ENCODE measurements around the gene RNF208. TPM values are rescaled to one million over a fixed set of nuclear protein-coding genes. Genes with fewer than 3 reads are reported as not detected.

Gene RNF208
- total and polyA plus RNA-seq, 5 donors from 2014 or later: 1.2 TPM; not detected in 4

- Histone ChIP-seq H3K36me3 (ENCODE audit: control insufficient read depth, insufficient read depth, low read length) (peaks cover 10% of the 10 kb centered on the region), H3K4me1 (ENCODE audit: control insufficient read depth, insufficient read depth, low read length, poor library complexity, severe bottlenecking) (peaks cover 39% of the 10 kb centered on the region), H3K27me3 (ENCODE audit: control insufficient read depth, insufficient read depth, low read length) (no peaks in the 10 kb centered on the region), H3K4me3 (ENCODE audit: low read depth, low read length) (peak overlapping the region; percentile 53), H3K9me3 (ENCODE audit: control insufficient read depth in 2 of 2, low read length in 2 of 2) (no peaks in the 10 kb centered on the region), H3K27ac (ENCODE audit: insufficient read depth, low read length, poor library complexity, severe bottlenecking) (peak overlapping the region; percentile 98)
- ATAC-seq (ENCODE audit: low read depth in 2 of 2) (no peak), DNase-seq (no peak)
- Mint-ChIP-seq H3K4me3 (peak overlapping the region; percentile 84 to 97 (median 92)), H3K27me3 (no peaks in the 10 kb centered on the region), H3K36me3 (no peaks in the 10 kb centered on the region), H3K4me1 (peaks cover 0 to 45% (median 13%) of the 10 kb centered on the region in 4 donors), H3K27ac (peak overlapping the region; percentile 94 to 97 (median 94)), H3K9me3 (no peaks in the 10 kb centered on the region)
These were observed 32.4 kb downstream of the RNF208 start for GRCh38 chr9:137189297-137190295.

GRCh38 chr9:137188490-137189296 lies 33.3 kb downstream of the RNF208 start, which contains the start of the genes ANAPC2 and SSNA1:
Gene ANAPC2, minus strand, starts transcription at chr9:137188560. Its CDS starts 28 bp downstream, at chr9:137188532.
Gene SSNA1, plus strand, starts transcription at chr9:137188676. Its CDS starts 51 bp downstream, at chr9:137188727.
- H3K36me3 Mint-ChIP-seq: peaks cover 4% of the 10 kb centered on the region
- H3K27ac ChIP-seq (ENCODE audit: insufficient read depth, low read length, poor library complexity, severe bottlenecking): peak within 1 kb of the TSS; percentile 98
- H3K4me3 ChIP-seq (ENCODE audit: low read depth, low read length): peak within 1 kb of the TSS; percentile 71
- H3K27me3 Mint-ChIP-seq: no peaks in the 10 kb centered on the region
- DNase-seq (peak; percentile 88 to 94 (median 93)), ATAC-seq (ENCODE audit: low read depth in 2 of 2) (peak; percentile 68 to 76)
- peaks cover 0 to 51% (median 13%) of the 10 kb centered on the region in 4 donors for H3K4me1 Mint-ChIP-seq
- peaks cover 17% of the 10 kb centered on the region for H3K36me3 ChIP-seq (ENCODE audit: control insufficient read depth, insufficient read depth, low read length)
- H3K4me3 Mint-ChIP-seq: peak within 1 kb of the TSS; percentile 92 to 97 (median 94)
- H3K4me1 ChIP-seq (ENCODE audit: control insufficient read depth, insufficient read depth, low read length, poor library complexity, severe bottlenecking): peaks cover 39% of the 10 kb centered on the region
- H3K9me3 Mint-ChIP-seq: peaks cover 0 to 2% (median 0%) of the 10 kb centered on the region in 7 donors
- no peaks in the 10 kb centered on the region for H3K27me3 ChIP-seq (ENCODE audit: control insufficient read depth, insufficient read depth, low read length)
- peak within 1 kb of the TSS; percentile 94 to 97 (median 94) for H3K27ac Mint-ChIP-seq
- H3K9me3 ChIP-seq (ENCODE audit: control insufficient read depth in 2 of 2, low read length in 2 of 2): no peaks in the 10 kb centered on the region

DNA sequence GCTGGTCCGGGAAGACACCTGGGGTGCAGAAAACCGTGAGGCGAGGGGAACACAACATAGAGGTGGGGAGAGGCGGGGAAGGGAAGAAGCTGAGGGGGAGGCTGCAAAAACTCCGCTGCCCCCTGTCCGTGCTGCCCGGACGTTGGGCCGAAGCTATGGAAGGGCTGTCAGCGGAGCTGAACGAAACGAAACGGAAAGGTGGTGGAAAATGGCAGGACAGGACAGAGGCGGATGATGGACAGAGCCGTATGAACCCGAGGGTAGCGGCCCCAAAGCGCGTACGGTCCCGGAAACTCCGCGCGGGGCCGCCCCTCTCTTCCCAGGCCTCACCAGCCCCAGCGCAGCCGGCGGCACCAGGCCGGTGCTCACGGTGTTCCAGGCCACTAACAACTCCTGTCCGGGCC lies 34.0 kb downstream of the RNF208 start:
- no peaks in the 10 kb centered on the region for H3K27me3 Mint-ChIP-seq
- peaks cover 4% of the 10 kb centered on the region for H3K36me3 Mint-ChIP-seq
- peaks cover 0 to 51% (median 13%) of the 10 kb centered on the region in 4 donors for H3K4me1 Mint-ChIP-seq
- H3K4me3 ChIP-seq (ENCODE audit: low read depth, low read length): peak overlapping the region; percentile 71
- H3K9me3 Mint-ChIP-seq: peaks cover 0 to 2% (median 0%) of the 10 kb centered on the region in 7 donors
- H3K36me3 ChIP-seq (ENCODE audit: control insufficient read depth, insufficient read depth, low read length): peaks cover 23% of the 10 kb centered on the region
- H3K4me3 Mint-ChIP-seq: peak overlapping the region; percentile 92 to 97 (median 94)
- H3K27me3 ChIP-seq (ENCODE audit: control insufficient read depth, insufficient read depth, low read length): no peaks in the 10 kb centered on the region
- DNase-seq: no peak
- H3K4me1 ChIP-seq (ENCODE audit: control insufficient read depth, insufficient read depth, low read length, poor library complexity, severe bottlenecking): peaks cover 39% of the 10 kb centered on the region
- peak overlapping the region; percentile 92 to 96 (median 94) for H3K27ac Mint-ChIP-seq
- H3K27ac ChIP-seq (ENCODE audit: insufficient read depth, low read length, poor library complexity, severe bottlenecking): peak overlapping the region; percentile 98
- ATAC-seq (ENCODE audit: low read depth in 2 of 2): peak in 1 of 2 donors; percentile 3
- no peaks in the 10 kb centered on the region for H3K9me3 ChIP-seq (ENCODE audit: control insufficient read depth in 2 of 2, low read length in 2 of 2)

DNA sequence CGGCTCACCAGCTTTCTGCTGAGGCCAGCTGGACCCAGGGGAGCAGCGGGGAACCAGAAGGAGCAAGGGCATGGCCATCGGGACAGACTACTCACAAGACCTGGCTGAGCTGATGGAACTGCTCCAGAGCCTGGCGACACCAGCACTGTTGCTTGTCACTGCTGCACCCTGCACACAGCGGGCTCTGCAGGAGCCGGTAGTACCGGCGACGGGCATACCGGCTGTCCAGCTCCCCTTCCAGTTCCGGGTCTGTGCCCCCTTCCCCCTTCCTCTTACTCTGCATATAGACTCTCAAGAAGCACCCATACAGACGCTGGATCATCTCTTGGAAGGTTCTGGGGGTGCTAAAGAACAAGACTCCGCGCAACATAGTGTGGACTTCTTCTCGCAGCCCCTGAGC lies 34.7 kb downstream of the RNF208 start:
- Mint-ChIP-seq H3K4me1 (peaks cover 0 to 49% (median 13%) of the 10 kb centered on the region in 4 donors), H3K9me3 (peaks cover 0 to 2% (median 0%) of the 10 kb centered on the region in 7 donors), H3K27me3 (no peaks in the 10 kb centered on the region), H3K4me3 (peak overlapping the region; percentile 92 to 97 (median 94)), H3K27ac (peak overlapping the region; percentile 92 to 96 (median 94)), H3K36me3 (peaks cover 4% of the 10 kb centered on the region)
- peak overlapping the region; percentile 71 for H3K4me3 ChIP-seq (ENCODE audit: low read depth, low read length)
- DNase-seq: no peak
- H3K36me3 ChIP-seq (ENCODE audit: control insufficient read depth, insufficient read depth, low read length): peaks cover 30% of the 10 kb centered on the region
- H3K4me1 ChIP-seq (ENCODE audit: control insufficient read depth, insufficient read depth, low read length, poor library complexity, severe bottlenecking): peaks cover 39% of the 10 kb centered on the region
- no peaks in the 10 kb centered on the region for H3K9me3 ChIP-seq (ENCODE audit: control insufficient read depth in 2 of 2, low read length in 2 of 2)
- H3K27ac ChIP-seq (ENCODE audit: insufficient read depth, low read length, poor library complexity, severe bottlenecking): peak overlapping the region; percentile 98
- H3K27me3 ChIP-seq (ENCODE audit: control insufficient read depth, insufficient read depth, low read length): no peaks in the 10 kb centered on the region
- ATAC-seq (ENCODE audit: low read depth in 2 of 2): no peak

GRCh38 chr9:137186385-137186784 lies 35.7 kb downstream of the RNF208 start:
- H3K36me3 ChIP-seq (ENCODE audit: control insufficient read depth, insufficient read depth, low read length): peaks cover 35% of the 10 kb centered on the region

DNA sequence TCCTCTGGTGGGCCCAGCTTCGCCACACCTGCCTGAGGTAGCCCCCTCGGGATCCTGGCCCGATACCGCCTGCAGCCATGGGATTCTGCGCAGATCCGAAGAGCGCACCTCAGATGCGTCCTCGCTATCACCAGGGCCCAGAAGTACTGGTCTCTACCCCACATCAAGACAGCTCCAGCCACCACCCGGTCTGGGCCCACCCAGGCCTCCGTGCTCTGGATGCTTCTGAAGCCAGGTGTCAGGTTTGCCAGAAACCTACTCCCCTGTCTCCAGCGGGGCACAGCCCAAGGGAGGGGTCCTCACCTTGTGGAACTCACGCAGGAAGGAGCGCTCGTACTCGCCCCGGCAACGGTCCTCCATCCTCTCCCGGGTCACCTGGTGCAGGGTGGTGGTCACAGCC lies 36.1 kb downstream of the RNF208 start:
- peaks cover 39% of the 10 kb centered on the region for H3K36me3 ChIP-seq (ENCODE audit: control insufficient read depth, insufficient read depth, low read length)
- Mint-ChIP-seq H3K4me3 (peak overlapping the region in 3 of 4 donors; percentile 93 to 97 (median 95)), H3K27ac (no peak overlapping the region), H3K9me3 (peaks cover 0 to 2% (median 0%) of the 10 kb centered on the region in 7 donors), H3K36me3 (peaks cover 8% of the 10 kb centered on the region), H3K4me1 (peaks cover 0 to 47% (median 13%) of the 10 kb centered on the region in 4 donors), H3K27me3 (no peaks in the 10 kb centered on the region)
- H3K4me1 ChIP-seq (ENCODE audit: control insufficient read depth, insufficient read depth, low read length, poor library complexity, severe bottlenecking): peaks cover 39% of the 10 kb centered on the region
- ATAC-seq (ENCODE audit: low read depth in 2 of 2) (no peak), DNase-seq (no peak)
- H3K27me3 ChIP-seq (ENCODE audit: control insufficient read depth, insufficient read depth, low read length): no peaks in the 10 kb centered on the region
- H3K9me3 ChIP-seq (ENCODE audit: control insufficient read depth in 2 of 2, low read length in 2 of 2): no peaks in the 10 kb centered on the region
- no peak overlapping the region for H3K27ac ChIP-seq (ENCODE audit: insufficient read depth, low read length, poor library complexity, severe bottlenecking)
- no peak overlapping the region for H3K4me3 ChIP-seq (ENCODE audit: low read depth, low read length)

More at GRCh38 chr9:137186385-137186784, 35.7 kb downstream of the RNF208 start:
- DNase-seq (no peak), ATAC-seq (ENCODE audit: low read depth in 2 of 2) (no peak)
- Histone ChIP-seq H3K4me3 (ENCODE audit: low read depth, low read length) (peak overlapping the region; percentile 71), H3K27me3 (ENCODE audit: control insufficient read depth, insufficient read depth, low read length) (no peaks in the 10 kb centered on the region), H3K4me1 (ENCODE audit: control insufficient read depth, insufficient read depth, low read length, poor library complexity, severe bottlenecking) (peaks cover 39% of the 10 kb centered on the region), H3K9me3 (ENCODE audit: control insufficient read depth in 2 of 2, low read length in 2 of 2) (no peaks in the 10 kb centered on the region), H3K27ac (ENCODE audit: insufficient read depth, low read length, poor library complexity, severe bottlenecking) (no peak overlapping the region)
- Mint-ChIP-seq H3K4me1 (peaks cover 0 to 49% (median 13%) of the 10 kb centered on the region in 4 donors), H3K27me3 (no peaks in the 10 kb centered on the region), H3K9me3 (peaks cover 0 to 2% (median 0%) of the 10 kb centered on the region in 7 donors), H3K4me3 (peak overlapping the region in 3 of 4 donors; percentile 93 to 97 (median 95)), H3K27ac (peak overlapping the region in 2 of 3 donors; percentile 89 to 94), H3K36me3 (peaks cover 8% of the 10 kb centered on the region)

All from CD4-positive, CD25-positive, alpha-beta regulatory T cell (primary cell).